ENCODE measurements around the gene TMEM150C.

DNA sequence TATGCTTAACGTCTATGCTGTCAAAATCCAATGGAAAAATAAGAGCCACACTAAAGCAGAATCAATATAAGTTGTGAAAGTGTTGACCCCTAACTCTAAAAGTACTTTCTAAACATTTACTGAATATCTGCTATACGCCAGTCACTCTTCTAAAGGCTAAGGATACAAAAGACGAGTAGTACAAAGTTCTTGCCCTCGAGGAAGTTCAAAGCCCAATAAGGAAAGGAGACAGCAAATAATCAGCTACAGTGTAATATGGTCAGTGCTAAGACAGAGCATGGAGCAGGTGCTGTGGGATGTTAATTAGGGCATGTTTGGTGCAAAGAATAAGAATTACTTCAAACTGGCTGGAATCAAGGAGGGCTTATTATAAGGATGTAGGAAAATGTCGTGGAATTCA, 31.6 kb upstream of the TMEM150C start:
- TF ChIP-seq, protein P1, sequence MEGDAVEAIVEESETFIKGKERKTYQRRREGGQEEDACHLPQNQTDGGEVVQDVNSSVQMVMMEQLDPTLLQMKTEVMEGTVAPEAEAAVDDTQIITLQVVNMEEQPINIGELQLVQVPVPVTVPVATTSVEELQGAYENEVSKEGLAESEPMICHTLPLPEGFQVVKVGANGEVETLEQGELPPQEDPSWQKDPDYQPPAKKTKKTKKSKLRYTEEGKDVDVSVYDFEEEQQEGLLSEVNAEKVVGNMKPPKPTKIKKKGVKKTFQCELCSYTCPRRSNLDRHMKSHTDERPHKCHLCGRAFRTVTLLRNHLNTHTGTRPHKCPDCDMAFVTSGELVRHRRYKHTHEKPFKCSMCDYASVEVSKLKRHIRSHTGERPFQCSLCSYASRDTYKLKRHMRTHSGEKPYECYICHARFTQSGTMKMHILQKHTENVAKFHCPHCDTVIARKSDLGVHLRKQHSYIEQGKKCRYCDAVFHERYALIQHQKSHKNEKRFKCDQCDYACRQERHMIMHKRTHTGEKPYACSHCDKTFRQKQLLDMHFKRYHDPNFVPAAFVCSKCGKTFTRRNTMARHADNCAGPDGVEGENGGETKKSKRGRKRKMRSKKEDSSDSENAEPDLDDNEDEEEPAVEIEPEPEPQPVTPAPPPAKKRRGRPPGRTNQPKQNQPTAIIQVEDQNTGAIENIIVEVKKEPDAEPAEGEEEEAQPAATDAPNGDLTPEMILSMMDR (IDR thresholded peaks at IDR 0.05; ENCODE audit: poor library complexity, severe bottlenecking): no peak
- no peak for TF ChIP-seq RAD21 (conservative IDR thresholded peaks at IDR 0.05)
- TF ChIP-seq TAF1 (IDR thresholded peaks at IDR 0.05; ENCODE audit: low read depth): no peak
- TF ChIP-seq POLR2AphosphoS5 (IDR thresholded peaks at IDR 0.05): no peak

Measured in neural cell (in vitro differentiated cells).